Smooth muscle cell (in vitro differentiated cells): ENCODE results near the gene TNIK. TPM values are rescaled to one million over a fixed set of nuclear protein-coding genes. Genes with fewer than 3 reads are reported as not detected.

Experiments
- DNase-seq: peaks from one replicate; lab custom pipeline; 2025; ENCODE audit not compliant: unreplicated experiment; lab: John Stamatoyannopoulos, UW
- H2AFZ ChIP-seq: fragments of 200-600 bp; sonication (generic); 2 replicates; pipeline ENCODE4 v1.6.0; 2016; ENCODE audit warnings: antibody characterized with exemption, low read depth, mild to moderate bottlenecking
- H3F3A ChIP-seq: fragments of 200-600 bp; sonication (generic); 2 replicates; pipeline ENCODE4 v1.6.0; 2017; ENCODE audit warnings: antibody characterized with exemption, low read depth
- H3K27ac ChIP-seq: fragments of 200-600 bp; sonication (generic); 2 replicates; pipeline ENCODE4 v1.5.1; 2016; ENCODE audit warnings: low read depth, mild to moderate bottlenecking
- H3K27me3 ChIP-seq: fragments of 200-600 bp; sonication (generic); 2 replicates; pipeline ENCODE4 v1.6.1; 2016; ENCODE audit warnings: low read depth, mild to moderate bottlenecking
- H3K36me3 ChIP-seq: fragments of 200-600 bp; sonication (generic); 2 replicates; pipeline ENCODE4 v1.5.1; 2016; ENCODE audit warnings: low read depth
- H3K4me1 ChIP-seq: fragments of 200-600 bp; sonication (generic); 2 replicates; pipeline ENCODE4 v1.5.1; 2016; ENCODE audit warnings: low read depth
- H3K4me2 ChIP-seq: fragments of 200-600 bp; sonication (generic); 2 replicates; pipeline ENCODE4 v1.6.0; 2016; ENCODE audit warnings: mild to moderate bottlenecking
- H3K4me3 ChIP-seq: fragments of 200-600 bp; sonication (generic); 2 replicates; pipeline ENCODE4 v1.5.1; 2016; ENCODE audit warnings: mild to moderate bottlenecking
- H3K79me2 ChIP-seq: fragments of 200-600 bp; sonication (generic); 2 replicates; pipeline ENCODE4 v1.6.0; 2016; ENCODE audit warnings: low read depth, mild to moderate bottlenecking
- H3K9ac ChIP-seq: fragments of 200-600 bp; sonication (generic); 2 replicates; pipeline ENCODE4 v1.6.0; 2016; ENCODE audit warnings: low read depth
- H3K9me3 ChIP-seq: fragments of 200-600 bp; sonication (generic); replicated peaks from 2 replicates; pipeline ENCODE4 v1.5.1; 2016; ENCODE audit warnings: low read depth
- H4K20me1 ChIP-seq: fragments of 200-600 bp; sonication (generic); 2 replicates; pipeline ENCODE4 v1.6.0; 2016; ENCODE audit warnings: low read depth
- CTCF ChIP-seq: fragments of 200-600 bp; sonication (generic); IDR thresholded peaks from 2 replicates; pipeline ENCODE4 v1.5.1; 2017; ENCODE audit warnings: borderline replicate concordance, mild to moderate bottlenecking, antibody characterized with exemption; ENCODE audit not compliant: insufficient read depth, poor library complexity, severe bottlenecking
- WGBS: methylation state at CpG from one replicate; pipeline ENCODE4 v1.1.7; 2016; ENCODE audit warnings: low lambda C conversion rate; 5-methylcytosine and 5-hydroxymethylcytosine counted together
- polyA plus RNA-seq: library from polyadenylated mRNA; unstranded; fragments of >200 nt; fragmentation: Nextera tagmentation; extraction: Ambion mirVana; gene quantifications from 2 replicates; pipeline ENCODE4 v1.2.1, GENCODE V29; 2016
- total RNA-seq: library from RNA; depleted of rRNA; stranded (reverse); fragments of >200 nt; gene quantifications from 2 replicates; pipeline ENCODE4 v1.2.3, GENCODE V29; 2014

The TNIK gene
- total and polyA plus RNA-seq, 2 experiments from 2014 or later, result 10.4 to 12.5 TPM

- Histone ChIP-seq H3K4me3 (peak within 1 kb of the TSS; percentile 21), H3K4me2 (no peak within 1 kb of the TSS), H3K36me3 (no peaks in the 10 kb centered on the region), H3K9me3 (no peaks in the 10 kb centered on the region), H3K9ac (no peak within 1 kb of the TSS), H4K20me1 (no peaks in the 10 kb centered on the region), H3K27me3 (no peaks in the 10 kb centered on the region), H3K4me1 (no peaks in the 10 kb centered on the region), H3K27ac (no peak within 1 kb of the TSS), H3K79me2 (no peaks in the 10 kb centered on the region), H2AFZ (no peak within 1 kb of the TSS), H3F3A (no peaks in the 10 kb centered on the region)
- 78% methylated on average over 4 of the region's 4 CpGs for WGBS
- TF ChIP-seq CTCF, result no peak
- no peak for DNase-seq
Observed at GRCh38 chr3:171026597-171027293, 433.5 kb downstream of the TNIK start, which contains the start of gene SLC2A2. SLC2A2 (minus strand) TSS chr3:171026720; CDS start chr3:171026670, 50 bp downstream.

GRCh38 chr3:171023566-171023965 lies 436.6 kb downstream of the TNIK start:
- no peak overlapping the region for H3K27ac ChIP-seq
- H3K4me2 ChIP-seq, result no peak overlapping the region
- DNase-seq, result no peak
- H3K4me3 ChIP-seq, result no peak overlapping the region
- no peak overlapping the region for H3K9ac ChIP-seq
- H3K27me3 ChIP-seq, result no peaks in the 10 kb centered on the region
- no peak for TF ChIP-seq CTCF
- no peaks in the 10 kb centered on the region for H4K20me1 ChIP-seq
- no peak overlapping the region for H2AFZ ChIP-seq
- H3K9me3 ChIP-seq, result no peaks in the 10 kb centered on the region
- no peaks in the 10 kb centered on the region for H3K4me1 ChIP-seq
- H3F3A ChIP-seq, result no peaks in the 10 kb centered on the region
- no peaks in the 10 kb centered on the region for H3K36me3 ChIP-seq
- no peaks in the 10 kb centered on the region for H3K79me2 ChIP-seq

- no peak for DNase-seq
- 91% methylated on average over 4 of the region's 4 CpGs for WGBS
- H3K27me3 ChIP-seq, result no peaks in the 10 kb centered on the region
- H3K9me3 ChIP-seq, result no peaks in the 10 kb centered on the region
- no peak overlapping the region for H3K4me3 ChIP-seq
- H3K27ac ChIP-seq, result no peak overlapping the region
- H4K20me1 ChIP-seq, result no peaks in the 10 kb centered on the region
- no peak overlapping the region for H3K9ac ChIP-seq
- TF ChIP-seq CTCF, result no peak
- no peaks in the 10 kb centered on the region for H3K4me1 ChIP-seq
- no peaks in the 10 kb centered on the region for H3F3A ChIP-seq
- H2AFZ ChIP-seq, result no peak overlapping the region
- H3K4me2 ChIP-seq, result no peak overlapping the region
- no peaks in the 10 kb centered on the region for H3K79me2 ChIP-seq
- no peaks in the 10 kb centered on the region for H3K36me3 ChIP-seq
Observed at GRCh38 chr3:171021377-171021776, 438.8 kb downstream of the TNIK start.

- Histone ChIP-seq H2AFZ (no peak overlapping the region), H3K9me3 (no peaks in the 10 kb centered on the region), H3K4me2 (no peak overlapping the region), H3K79me2 (no peaks in the 10 kb centered on the region), H3K4me3 (no peak overlapping the region), H3K9ac (no peak overlapping the region), H3K4me1 (no peaks in the 10 kb centered on the region), H3K36me3 (no peaks in the 10 kb centered on the region), H3K27me3 (no peaks in the 10 kb centered on the region), H3K27ac (no peak overlapping the region), H4K20me1 (no peaks in the 10 kb centered on the region), H3F3A (no peaks in the 10 kb centered on the region)
- peak; percentile 25 for TF ChIP-seq CTCF
- DNase-seq, result no peak
- 69% methylated on average over 6 of the region's 6 CpGs for WGBS
Observed at GRCh38 chr3:171018156-171018935, 441.9 kb downstream of the TNIK start.
